HG03521 (cell line): ENCODE measurements around the gene QSOX2.

Experiments
- ATAC-seq: cut with Tn5 transposase; IDR thresholded peaks from one replicate; pipeline ENCODE4 v1.9.1; 2021; ENCODE audit warnings: mild to moderate bottlenecking, moderate library complexity; ENCODE audit not compliant: unreplicated experiment

The QSOX2 gene

DNA sequence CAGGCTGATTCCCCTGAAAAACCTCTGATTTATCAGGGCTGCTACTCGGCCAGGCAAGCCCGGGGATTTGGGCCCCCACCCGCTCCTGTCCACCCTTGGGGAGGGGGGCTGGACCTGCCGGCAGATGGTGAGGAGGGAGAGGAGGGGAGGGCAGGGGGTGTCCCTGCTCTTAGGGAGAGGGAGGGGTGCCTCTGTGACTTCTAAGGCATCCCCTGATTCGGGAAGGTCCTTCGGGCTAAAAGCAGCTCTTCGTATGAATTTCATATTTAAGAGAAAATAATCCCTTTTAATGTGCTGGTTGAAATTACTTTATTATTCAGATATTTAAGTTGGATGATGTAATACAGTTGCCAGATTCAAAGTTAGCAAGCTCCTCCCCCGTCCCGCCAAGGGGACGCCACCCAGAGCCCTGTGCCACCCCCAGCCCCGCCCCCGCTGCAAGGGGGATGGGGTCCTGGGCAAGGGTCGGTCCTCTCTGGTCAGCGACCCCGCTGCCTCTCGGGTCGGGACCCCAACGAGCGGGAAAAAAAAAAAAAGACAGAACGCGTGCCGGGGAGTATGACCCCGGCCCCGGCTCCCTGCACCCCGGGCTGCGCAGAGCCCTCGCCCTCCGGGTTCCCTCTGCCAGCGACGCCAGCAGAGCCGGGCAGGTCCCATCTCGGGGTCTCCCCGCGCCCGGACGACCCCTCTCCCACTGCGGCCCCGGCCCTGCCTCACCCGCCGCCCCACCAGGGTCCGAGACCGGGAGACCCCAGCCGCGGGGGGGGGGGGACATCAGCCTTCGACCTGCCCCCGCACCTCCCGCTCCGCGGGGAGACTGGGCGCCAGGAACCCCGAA is 53.1 kb downstream of the QSOX2 start:
- no peak for ATAC-seq

DNA sequence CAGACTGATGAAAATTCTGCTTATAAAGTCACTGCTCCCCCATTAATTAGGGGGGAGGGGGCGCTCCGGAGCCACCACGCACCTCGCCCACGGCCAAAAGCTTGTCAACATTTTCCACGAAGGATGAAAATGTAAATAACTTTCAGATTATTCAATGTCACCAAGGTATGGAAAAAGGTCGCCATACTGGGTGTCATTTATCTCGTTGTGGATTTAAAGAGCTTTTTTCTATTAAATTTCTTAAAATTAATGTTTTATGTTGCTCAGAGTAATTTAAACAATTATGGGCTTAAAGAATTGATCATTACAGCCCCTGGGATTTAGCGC is 53.7 kb downstream of the QSOX2 start:
- no peak for ATAC-seq

DNA sequence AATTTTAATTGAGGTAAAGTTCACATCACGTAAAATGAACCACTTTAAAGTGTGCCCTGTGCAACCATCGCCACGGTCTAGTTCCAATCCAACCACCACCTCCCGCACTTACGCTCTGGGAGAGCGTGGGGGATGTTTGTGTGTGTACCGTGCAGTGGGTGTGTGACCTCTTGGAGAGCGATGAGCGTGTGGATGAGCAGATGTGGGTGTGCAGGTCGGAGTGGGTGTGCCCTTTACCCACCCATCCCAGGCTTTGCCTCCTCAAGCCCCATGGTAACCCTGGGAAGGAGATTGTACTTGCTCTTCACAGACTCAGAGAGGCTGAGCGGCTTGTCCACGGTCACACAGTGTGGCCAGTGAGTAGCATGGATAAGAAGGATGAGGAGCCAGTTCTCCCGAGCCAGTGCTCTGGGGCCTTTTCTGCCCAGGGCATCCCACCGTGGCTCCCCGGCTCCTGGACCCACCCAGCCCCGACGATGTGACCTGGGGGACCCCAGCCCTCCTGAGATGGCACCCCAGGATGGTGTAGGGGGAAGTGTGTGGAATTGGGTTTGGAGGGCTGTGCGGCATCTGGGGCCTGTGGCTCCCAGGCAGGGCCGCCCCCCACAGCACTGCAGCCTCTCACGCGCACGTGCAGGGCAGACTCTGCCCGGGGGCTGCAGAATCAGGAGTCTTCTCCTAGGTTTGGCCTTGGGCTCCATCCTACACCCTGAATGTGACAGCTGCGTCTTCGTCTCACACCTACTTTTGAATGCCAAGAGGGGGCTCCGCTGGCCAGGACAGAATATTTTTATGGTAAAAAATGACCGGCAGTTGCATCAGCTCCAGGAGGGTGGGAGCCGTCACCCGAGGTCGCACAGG is 54.3 kb downstream of the QSOX2 start:
- no peak for ATAC-seq

DNA sequence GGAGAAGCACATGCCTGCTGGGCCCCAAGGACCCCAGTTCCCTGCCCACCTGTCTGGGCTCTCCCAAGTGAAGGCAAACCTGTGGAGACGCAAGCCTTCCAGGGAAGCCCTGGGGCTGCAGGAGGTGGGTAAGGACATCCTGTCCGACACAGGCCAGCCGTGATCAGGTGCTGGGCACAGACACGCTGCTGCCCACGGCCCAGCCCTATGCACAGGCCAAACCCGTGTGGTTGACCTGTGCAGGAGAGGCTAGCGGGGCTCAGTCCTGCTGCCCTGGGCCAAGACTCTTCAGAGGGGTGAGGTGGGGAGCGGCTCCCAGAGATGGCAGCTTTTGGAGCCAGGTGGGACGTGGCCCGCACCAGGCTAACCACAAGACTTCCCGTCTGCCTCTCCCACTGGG is 55.0 kb downstream of the QSOX2 start:
- ATAC-seq, result no peak

DNA sequence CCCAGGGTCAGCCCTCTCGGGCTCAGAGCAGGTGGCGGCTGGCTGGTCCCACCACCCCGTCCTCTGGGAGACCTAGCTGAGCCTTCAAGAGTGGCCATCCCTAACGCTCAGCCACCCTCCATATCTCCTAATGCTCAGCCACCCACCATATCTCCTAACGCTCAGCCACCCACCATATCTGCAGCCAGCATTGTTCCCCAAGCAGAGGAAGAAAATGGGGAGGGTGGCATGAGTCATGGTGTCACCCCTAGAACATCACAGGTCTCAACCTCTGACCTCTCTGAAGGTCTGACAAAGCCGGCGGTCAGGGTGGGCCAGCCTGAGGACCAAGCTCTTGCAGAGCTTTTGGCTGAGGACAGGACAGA is 55.4 kb downstream of the QSOX2 start:
- no peak for ATAC-seq

DNA sequence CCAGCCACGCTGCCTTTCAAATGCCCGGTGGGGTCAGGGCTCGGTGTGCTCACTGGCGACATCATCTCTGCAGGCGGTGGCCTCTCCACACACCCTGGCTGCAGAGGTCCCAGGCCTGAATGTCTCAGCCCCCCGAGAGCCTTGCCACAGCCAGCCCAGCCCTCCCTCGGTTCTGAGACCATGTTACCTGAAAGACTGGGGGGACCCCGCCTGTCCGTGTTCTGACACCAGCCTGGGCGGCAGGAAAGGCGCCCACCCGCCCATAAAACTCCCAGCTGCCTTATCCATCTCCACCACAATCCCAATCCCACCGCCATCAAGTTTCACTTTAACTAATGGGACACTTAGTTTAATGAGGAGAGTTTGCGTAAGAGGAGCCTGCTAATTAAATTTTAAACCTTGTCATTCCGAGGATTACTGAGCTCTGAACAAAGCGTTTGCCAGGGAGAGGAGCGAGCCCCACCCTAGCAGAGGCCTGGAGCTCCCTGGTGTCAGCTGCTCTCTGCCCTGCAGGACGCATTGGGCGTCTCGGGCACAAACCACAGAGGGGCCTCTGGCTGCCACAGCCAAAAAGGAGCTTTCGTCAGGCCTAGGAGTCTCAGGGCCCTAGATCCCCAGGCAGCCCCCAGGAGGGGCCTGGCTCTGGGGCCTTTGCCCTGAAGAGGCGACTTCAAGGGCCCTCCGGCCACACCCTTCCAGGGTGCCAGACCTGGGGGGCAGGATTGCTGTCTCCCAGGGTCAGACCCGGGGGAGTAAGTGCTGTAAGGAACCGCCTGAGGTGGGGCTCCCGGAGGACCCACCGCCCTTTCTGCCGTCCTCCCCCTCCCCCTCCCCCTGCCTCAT is 56.0 kb downstream of the QSOX2 start:
- no peak for ATAC-seq

DNA sequence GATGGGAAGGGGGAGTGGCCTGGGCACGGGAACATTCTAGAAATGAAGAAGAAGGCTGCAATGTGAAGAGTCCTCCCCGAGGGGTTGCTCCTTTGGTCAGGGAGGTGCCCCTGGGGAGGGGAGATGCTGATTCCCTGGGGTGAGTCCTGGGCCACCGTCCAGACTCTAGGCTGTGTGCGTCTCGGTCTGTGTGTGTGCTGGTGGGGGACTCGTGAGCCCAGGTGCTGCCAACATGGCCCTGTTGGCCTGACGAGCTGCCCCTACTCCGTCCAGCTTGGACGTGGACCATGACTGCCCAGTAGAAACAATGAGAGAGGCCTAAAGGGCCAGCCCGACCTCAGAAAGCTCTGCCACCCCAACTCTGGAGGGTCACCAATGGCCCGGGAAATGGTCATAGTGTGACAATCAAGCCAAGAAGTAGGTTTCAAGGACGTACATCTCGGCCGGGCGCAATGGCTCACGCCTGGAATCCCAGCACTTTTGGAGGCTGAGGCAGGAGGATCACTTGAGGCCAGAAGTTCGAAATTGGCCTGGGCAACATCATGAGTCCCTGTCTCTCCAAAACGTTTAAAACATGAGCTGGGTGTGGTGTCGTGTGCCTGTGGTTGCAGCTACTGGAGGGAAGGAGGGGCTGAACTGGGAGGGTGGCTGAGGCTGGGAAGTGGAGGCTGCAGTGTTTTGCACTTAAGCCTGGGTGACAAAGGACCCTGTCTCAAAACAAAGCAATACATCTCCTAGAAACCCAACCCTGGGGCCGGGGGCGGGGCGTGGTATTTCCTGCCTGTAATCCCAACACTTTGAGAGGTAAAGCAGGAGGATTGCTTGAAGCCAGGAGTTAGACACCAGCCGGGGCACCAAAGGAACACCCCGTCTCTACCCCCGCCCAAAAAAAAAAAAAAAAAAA is 57.7 kb downstream of the QSOX2 start:
- ATAC-seq, result no peak

DNA sequence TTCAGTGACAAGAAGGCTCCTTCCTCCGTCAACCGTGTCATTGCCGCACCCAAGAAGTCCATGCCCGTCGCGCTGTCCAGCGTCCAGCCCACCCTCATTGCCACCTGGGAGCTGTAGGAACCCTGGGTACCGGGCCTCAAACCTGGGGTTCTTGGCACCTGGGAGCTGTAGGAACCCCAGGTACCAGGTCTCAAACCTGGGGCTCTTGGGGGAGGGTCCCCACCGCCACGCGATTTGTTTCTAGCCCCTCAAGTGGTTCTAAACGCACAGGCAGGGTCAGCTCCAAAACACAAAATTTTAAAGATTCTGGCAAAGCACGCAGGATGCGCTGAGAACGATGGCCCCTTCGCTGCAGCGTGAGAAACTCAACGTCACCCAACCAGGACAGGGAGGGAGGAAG is 58.4 kb downstream of the QSOX2 start:
- no peak for ATAC-seq

DNA sequence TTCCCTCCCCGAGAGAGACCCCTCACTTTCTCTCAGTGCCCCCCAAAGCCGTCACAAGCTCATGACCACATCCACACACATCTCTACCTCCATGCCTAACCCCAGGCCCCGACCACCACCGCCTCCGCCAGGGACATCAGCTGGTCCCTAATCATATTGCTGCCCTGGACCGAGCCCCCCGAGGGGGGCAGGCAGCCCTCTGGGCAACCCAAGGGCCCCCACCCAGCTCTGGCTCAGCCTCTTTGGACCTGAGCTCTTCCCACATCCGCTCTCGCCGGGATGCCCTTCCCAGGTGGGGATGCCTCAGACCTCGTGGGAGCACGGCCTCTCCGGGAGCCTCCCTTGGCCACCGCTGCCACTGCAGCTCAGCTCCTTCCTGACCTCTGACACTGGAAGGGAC is 59.2 kb downstream of the QSOX2 start:
- no peak for ATAC-seq

DNA sequence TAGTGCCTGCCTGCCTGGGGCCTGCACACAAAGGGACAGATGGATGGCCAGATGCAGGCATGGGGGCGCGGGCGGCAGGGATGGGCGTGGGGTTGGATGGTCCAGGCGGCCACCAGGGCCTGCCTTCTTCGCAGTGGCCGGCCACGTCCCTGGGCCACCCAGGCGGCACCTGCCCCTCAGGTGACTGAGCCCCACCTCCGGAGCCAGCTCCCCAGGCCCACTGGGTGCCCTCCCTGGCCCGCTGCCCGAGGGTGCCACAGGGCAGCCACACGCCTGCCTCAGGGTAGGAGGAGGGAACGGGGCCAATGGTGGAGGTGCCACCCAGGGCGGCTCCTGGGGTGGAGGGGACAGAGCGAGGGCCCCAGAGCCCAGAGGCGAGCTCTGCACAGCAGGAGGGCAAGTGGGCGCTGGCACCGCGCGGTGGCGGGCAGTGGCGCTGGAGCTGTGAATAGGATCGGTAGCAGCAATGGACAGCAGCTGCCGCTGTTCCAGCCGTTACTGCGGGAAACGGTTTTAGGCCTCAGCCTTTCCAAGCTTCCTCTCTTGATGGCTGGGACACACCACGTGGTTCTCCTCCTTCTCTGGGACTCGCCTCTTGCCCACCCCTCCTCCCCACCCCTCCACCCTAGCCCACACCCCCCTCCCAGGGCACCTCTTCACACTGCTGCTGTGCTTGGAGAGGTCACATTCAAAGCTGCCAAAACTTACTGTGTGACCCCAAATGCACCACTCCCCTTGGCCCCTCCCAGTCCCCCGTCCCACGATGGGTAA is 59.8 kb downstream of the QSOX2 start:
- no peak for ATAC-seq

DNA sequence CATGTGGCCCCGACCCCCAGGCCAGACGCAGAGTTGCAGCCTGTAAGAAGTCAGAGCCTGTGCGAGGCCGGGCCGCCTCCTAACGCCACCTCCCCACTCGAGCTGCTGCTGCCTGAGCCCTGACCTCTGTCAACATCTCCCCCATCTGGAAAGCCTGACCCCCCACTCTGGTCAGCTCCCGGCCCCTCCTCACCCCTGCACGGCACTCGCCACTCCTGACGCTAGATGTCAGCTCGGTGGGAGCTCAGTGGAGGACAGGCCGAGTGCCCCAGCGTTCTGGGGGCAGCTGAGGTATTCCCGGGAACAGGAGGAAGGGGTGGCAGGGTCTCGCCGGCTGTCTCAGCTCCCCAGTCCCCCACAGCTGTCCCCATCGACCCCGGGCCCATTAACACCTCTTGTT is 60.5 kb downstream of the QSOX2 start:
- ATAC-seq, result no peak

DNA sequence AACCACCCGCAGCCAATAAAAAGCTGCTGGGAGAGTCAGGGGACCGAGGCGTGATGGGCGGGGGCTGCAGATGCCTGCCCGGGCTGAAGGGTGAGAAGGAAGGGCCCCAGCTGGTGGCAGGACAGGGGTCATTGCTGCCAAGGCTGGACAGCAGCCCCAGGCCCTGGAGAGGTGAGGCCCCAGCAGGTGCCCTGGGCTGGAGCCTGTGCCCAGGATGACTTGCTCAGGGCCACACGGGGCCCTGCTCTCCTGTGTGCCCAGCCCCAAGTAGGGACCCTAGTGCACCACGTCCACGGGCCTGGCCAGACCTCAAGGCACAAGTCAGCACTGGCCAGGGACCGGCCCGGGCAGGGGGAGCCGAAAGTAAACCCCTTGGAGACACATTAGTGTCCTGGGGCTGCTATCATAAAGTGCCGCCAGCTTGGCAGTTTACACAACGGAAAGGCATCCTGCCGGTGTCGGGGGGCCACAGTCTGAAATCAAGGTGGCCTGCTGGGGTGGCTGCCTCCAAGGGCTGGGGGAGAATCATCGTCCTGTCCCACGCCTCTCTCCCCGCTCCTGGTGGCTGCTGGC is 62.7 kb downstream of the QSOX2 start:
- ATAC-seq, result no peak

DNA sequence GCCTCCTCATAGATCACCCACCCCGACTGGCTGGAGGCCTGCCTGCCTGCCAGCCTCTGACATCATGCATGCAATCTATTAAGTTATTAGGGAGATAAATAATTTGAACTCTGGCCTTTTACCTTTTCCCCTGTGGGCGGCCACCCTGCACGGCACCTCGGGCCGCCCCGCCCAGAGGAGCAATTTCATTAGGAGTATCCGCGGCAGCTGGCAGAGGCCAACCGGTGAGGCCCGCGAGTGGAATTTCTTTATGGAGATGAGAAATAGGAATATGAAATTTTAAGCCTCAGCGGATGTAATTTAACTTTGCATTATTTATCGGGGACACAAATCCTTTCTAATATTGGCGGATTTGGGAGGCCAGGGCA is 63.2 kb downstream of the QSOX2 start:
- ATAC-seq, result no peak

DNA sequence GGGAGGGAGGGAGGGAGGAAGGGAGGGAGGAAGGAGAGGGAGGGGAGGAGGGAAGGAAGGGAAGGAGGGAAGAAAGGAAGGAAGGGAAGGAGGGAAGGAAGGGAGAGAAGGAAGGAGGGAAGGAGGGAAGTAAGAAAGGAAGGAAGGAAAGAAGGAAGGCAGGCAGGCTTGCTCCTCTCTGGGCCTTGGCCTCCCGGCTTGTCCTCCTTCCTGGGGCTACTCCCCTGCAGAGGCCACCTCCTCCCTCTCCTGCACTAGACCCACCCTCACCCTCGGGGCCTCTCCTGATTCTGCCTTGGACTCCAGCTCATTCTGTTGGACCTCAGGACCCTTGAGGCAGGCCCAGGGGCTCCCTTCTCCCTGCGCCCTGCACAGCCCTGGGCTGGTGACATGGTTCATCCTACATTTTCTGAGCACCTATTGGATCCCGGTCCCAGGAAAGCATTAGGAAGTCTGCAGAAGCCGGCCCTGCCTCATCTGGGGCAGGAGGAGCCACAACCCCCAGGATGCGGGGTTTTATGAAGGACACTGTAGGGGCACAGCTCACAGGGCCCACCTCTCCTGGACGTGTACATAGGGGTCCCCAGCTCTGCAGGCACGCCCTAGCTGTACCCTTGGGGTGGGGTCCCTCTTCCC is 63.7 kb downstream of the QSOX2 start:
- no peak for ATAC-seq

DNA sequence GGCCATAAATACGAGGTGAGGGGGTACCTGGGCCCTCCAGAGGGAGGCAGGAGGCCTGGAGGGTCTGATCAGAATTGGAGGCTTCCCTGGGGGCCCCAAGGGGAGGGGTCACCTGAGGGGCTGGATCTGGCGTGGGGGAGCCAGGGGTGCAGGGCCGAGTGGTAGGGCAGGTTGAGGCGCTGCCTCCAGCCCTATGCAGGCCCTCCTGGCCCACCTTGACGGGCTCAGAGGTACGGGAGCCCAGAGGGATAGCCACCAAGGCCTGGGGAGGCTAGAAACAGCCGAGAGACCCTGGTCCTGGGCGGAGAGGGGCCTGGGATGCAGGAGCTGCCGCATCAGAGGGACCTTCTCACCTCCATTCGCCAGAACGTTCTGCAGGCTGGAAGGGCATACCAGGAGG is 65.0 kb downstream of the QSOX2 start:
- no peak for ATAC-seq

DNA sequence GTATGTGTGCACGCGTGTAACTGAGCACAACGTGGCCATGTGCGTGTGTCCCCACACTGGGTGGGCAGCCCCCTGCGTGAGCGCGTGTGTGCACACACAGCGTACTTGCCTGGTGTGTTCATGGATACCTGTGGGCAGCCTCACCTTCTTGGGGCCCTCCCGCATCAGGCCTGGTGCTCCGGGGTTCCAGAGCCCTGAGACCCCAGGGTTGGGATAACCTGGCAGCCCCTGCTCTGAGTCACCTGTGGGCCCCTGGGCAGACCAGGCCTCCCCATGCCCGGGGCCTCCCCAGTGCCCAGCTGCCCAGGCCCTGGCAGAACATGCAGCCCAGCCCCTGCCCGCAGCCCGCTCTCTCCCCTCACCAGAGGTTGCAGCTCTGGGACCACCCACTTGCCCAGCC is 65.9 kb downstream of the QSOX2 start:
- no peak for ATAC-seq

DNA sequence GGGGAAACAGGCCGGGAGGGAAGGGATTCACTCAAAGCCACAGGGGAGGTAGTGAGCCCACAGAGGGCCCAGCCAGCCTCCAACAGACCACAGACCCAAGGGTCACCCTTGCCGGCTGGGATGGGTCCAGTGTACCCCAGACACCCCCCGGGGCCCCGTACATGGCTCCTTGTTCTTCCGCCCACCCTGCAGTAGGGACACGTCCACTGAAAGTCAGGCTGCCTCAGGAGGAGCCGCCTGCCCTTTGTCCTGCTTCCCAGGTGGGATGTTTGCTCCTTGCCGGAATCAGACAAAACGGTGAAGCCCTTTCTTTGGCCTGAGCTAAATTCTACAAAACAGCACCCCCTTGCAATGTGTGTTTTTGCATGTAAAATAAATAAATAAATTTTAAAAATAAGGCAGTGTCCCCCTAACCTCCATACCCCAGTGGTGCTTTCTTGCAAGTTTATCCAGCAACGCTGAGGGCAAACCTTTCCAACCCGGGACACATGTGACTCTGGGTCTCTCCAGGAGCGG is 66.5 kb downstream of the QSOX2 start:
- ATAC-seq, result no peak

DNA sequence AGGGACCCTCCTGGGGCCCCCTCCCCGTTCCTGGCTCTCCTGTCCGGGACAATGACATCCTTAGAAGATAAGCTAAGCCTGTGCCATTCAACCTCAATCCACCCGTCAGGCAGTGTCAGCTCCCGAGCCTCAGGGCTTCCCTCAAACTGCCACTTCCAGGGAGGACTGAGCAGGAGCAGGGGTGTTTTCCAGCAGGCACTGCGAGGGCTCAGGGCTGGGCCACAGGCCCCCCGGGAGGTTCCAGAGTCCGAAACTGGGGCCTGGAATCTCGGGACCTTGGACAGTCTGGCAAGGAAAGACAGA is 66.9 kb downstream of the QSOX2 start:
- ATAC-seq, result no peak
